Keratinocyte (primary cell): ENCODE data around the gene RBM44. TPM values are rescaled to one million over a fixed set of nuclear protein-coding genes. Genes with fewer than 3 reads are reported as not detected.

Experiments used
- DNase-seq: peaks from one replicate; pipeline ENCODE4 v3.0.0-alpha.2; 2011; ENCODE audit warnings: low read depth, missing footprints, low spot score
- FAIRE-seq: peaks from 2 replicates; lab custom pipeline; 2011; peaks lifted over from hg19 to GRCh38; lab: Jason Lieb, UNC
- H2AFZ ChIP-seq: 2 replicates; pipeline ENCODE4 v1.6.0; 2012; ENCODE audit warnings: low read length, control low read depth, inconsistent platforms; ENCODE audit not compliant: control insufficient read depth
- H3K27ac ChIP-seq: 2 replicates; pipeline ENCODE4 v1.5.1; 2011; ENCODE audit warnings: low read length; ENCODE audit not compliant: control insufficient read depth, insufficient read depth
- H3K27me3 ChIP-seq: 3 replicates; pipeline ENCODE4 v1.6.0; 2011; ENCODE audit warnings: low read length; ENCODE audit not compliant: control insufficient read depth, insufficient read depth; ENCODE audit errors: extremely low read depth
- H3K36me3 ChIP-seq, 2 experiments: 2 replicates in 1 of 2; 3 replicates in 1 of 2; pipeline ENCODE4 v1.5.1; 2011; ENCODE audit warnings: low read length in 2 of 2, mild to moderate bottlenecking in 1 of 2; ENCODE audit not compliant: control insufficient read depth in 2 of 2, insufficient read depth in 2 of 2; ENCODE audit errors: extremely low read depth in 1 of 2
- H3K4me1 ChIP-seq: 3 replicates; pipeline ENCODE4 v1.5.1; 2011; ENCODE audit warnings: low read length; ENCODE audit not compliant: control insufficient read depth, insufficient read depth; ENCODE audit errors: extremely low read depth
- H3K4me2 ChIP-seq: 3 replicates; pipeline ENCODE4 v1.6.0; 2011; ENCODE audit warnings: low read depth, low read length; ENCODE audit not compliant: control insufficient read depth, insufficient read depth; ENCODE audit errors: extremely low read depth
- H3K4me3 ChIP-seq, 3 experiments: fragments of 200-600 bp in 1 of 3; sonication (generic) in 1 of 3; 2 replicates in 2 of 3; 3 replicates in 1 of 3; pipeline ENCODE4 v1.5.1; 2011 to 2016; ENCODE audit warnings: low read length in 3 of 3, mild to moderate bottlenecking in 3 of 3, control low read depth in 2 of 3, inconsistent platforms in 1 of 3, low read depth in 1 of 3, mixed read lengths in 1 of 3, mixed run types in 1 of 3, moderate library complexity in 1 of 3; ENCODE audit not compliant: control insufficient read depth in 2 of 3, insufficient read depth in 2 of 3; ENCODE audit errors: extremely low read depth in 1 of 3
- H3K79me2 ChIP-seq: 2 replicates; pipeline ENCODE4 v1.6.0; 2012; ENCODE audit warnings: low read length; ENCODE audit not compliant: control insufficient read depth, insufficient read depth
- H3K9ac ChIP-seq: 3 replicates; pipeline ENCODE4 v1.6.0; 2011; ENCODE audit warnings: low read length; ENCODE audit not compliant: control insufficient read depth, insufficient read depth; ENCODE audit errors: extremely low read depth
- H3K9me1 ChIP-seq: 3 replicates; pipeline ENCODE4 v1.6.0; 2011; ENCODE audit warnings: low read length; ENCODE audit not compliant: control insufficient read depth, insufficient read depth; ENCODE audit errors: extremely low read depth
- H3K9me3 ChIP-seq: 2 replicates; pipeline ENCODE4 v1.5.1; 2012; ENCODE audit warnings: low read depth, low read length; ENCODE audit not compliant: control insufficient read depth
- H4K20me1 ChIP-seq: 3 replicates; pipeline ENCODE4 v1.6.0; 2011; ENCODE audit warnings: low read length; ENCODE audit not compliant: control insufficient read depth, insufficient read depth; ENCODE audit errors: extremely low read depth
- CTCF ChIP-seq, 3 experiments: IDR thresholded peaks in 1 of 3; conservative IDR thresholded peaks in 1 of 3; optimal IDR thresholded peaks in 1 of 3; 2 replicates in 2 of 3; 3 replicates in 1 of 3; pipeline versions ENCODE3 to v1.5.1; 2011; ENCODE audit warnings: low read length in 3 of 3, mild to moderate bottlenecking in 3 of 3, moderate library complexity in 2 of 3, control low read depth in 1 of 3, inconsistent platforms in 1 of 3; ENCODE audit not compliant: insufficient read depth in 2 of 3; ENCODE audit errors: extremely low read depth in 1 of 3
- EZH2 ChIP-seq: IDR thresholded peaks from one replicate; pipeline ENCODE4 v1.6.1; 2012; ENCODE audit warnings: inconsistent platforms, mild to moderate bottlenecking, low read length, moderate library complexity
- dilution Hi-C: fragments of 300-500 bp; cut with MboI; formaldehyde crosslinking; loops from one replicate; pipeline ENCODE4 v1.7.0; 2020; ENCODE audit warnings: low sequenced_read_pairs; ENCODE audit not compliant: extremely low pct_ligation_motif_present
- polyA plus RNA-seq, 5 experiments: library from polyadenylated mRNA; depleted of rRNA in 3 of 5; stranded (reverse) in 3 of 5; stranded (forward) in 1 of 5; unstranded in 1 of 5; fragments of >200 nt; gene quantifications; 1 replicate in 1 of 5; 2 replicates in 3 of 5; 3 replicates in 1 of 5; pipeline versions ENCODE4 v1.2.1 to v1.2.3, GENCODE V29; 2011 to 2012; ENCODE audit warnings: missing spikeins in 2 of 5, low read depth in 1 of 5, low replicate concordance in 1 of 5

RBM44 gene
- polyA plus RNA-seq, 1 donor (not counting 4 experiments of a cell fraction or from before 2014, with no cell fraction given), result 0.14 TPM

GRCh38 chr2:237824085-237824484, 25.5 kb downstream of the RBM44 start:
- dilution Hi-C loops, result no loop called here
- TF ChIP-seq CTCF (optimal IDR thresholded peaks at IDR 0.05 in 1 of 3, IDR thresholded peaks at IDR 0.05 in 1 of 3, conservative IDR thresholded peaks at IDR 0.05 in 1 of 3; ENCODE audit: extremely low read depth in 1 of 3, insufficient read depth in 2 of 3, low read length in 3 of 3) (no peak), EZH2 (no peak)
- DNase-seq, result no peak
- no peaks in the 10 kb centered on the region for H3K36me3 ChIP-seq
- peak overlapping the region; percentile 76 for H2AFZ ChIP-seq
- H3K27ac ChIP-seq, result no peak overlapping the region
- peak; percentile 82 for FAIRE-seq
- H3K27me3 ChIP-seq, result no peaks in the 10 kb centered on the region
- H3K4me3 ChIP-seq, result no peak overlapping the region
- no peak overlapping the region for H3K9ac ChIP-seq
- H3K9me1 ChIP-seq, result no peaks in the 10 kb centered on the region
- peak overlapping the region; percentile 50 for H3K4me2 ChIP-seq
- H3K79me2 ChIP-seq, result no peaks in the 10 kb centered on the region
- no peaks in the 10 kb centered on the region for H3K9me3 ChIP-seq
- H3K4me1 ChIP-seq, result peaks cover 12% of the 10 kb centered on the region
- H4K20me1 ChIP-seq, result no peaks in the 10 kb centered on the region

GRCh38 chr2:237827421-237827987, 28.9 kb downstream of the RBM44 start:
- no peaks in the 10 kb centered on the region for H3K36me3 ChIP-seq
- H3K9me3 ChIP-seq, result no peaks in the 10 kb centered on the region
- no peak for DNase-seq
- no peak for TF ChIP-seq EZH2
- TF ChIP-seq CTCF (optimal IDR thresholded peaks at IDR 0.05 in 1 of 3, IDR thresholded peaks at IDR 0.05 in 1 of 3, conservative IDR thresholded peaks at IDR 0.05 in 1 of 3; ENCODE audit: extremely low read depth in 1 of 3, insufficient read depth in 2 of 3, low read length in 3 of 3), result no peak
- H4K20me1 ChIP-seq, result no peaks in the 10 kb centered on the region
- peaks cover 12% of the 10 kb centered on the region for H3K4me1 ChIP-seq
- H3K4me2 ChIP-seq, result no peak overlapping the region
- FAIRE-seq, result no peak
- no peaks in the 10 kb centered on the region for H3K79me2 ChIP-seq
- H3K27me3 ChIP-seq, result no peaks in the 10 kb centered on the region
- H3K4me3 ChIP-seq, result no peak overlapping the region
- H3K9me1 ChIP-seq, result no peaks in the 10 kb centered on the region
- H3K9ac ChIP-seq, result no peak overlapping the region
- dilution Hi-C loops, result no loop called here
- no peak overlapping the region for H2AFZ ChIP-seq
- H3K27ac ChIP-seq, result no peak overlapping the region
